ENCODE data around the gene ASTN2.

DNA sequence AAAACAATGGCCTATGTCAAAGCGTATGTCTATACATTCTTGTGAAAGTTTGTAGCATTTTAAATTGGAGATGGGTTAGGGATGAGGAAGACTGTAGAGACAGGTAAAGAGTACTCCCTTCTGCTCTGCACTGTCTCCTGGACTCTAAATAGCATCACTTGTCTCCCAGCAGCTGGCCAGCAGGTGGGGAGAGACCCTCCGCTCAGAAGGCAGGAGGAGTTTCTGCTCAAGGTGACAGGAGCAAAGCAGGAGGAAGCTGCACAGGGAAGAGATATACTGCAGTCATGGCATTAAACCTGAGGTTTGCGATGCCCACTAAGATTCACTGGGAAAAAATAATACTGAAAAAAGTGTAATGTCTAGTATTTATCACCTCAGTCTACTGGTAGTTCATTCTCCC lies 10.7 kb upstream of the ASTN2 start:
- TF ChIP-seq, protein P1, sequence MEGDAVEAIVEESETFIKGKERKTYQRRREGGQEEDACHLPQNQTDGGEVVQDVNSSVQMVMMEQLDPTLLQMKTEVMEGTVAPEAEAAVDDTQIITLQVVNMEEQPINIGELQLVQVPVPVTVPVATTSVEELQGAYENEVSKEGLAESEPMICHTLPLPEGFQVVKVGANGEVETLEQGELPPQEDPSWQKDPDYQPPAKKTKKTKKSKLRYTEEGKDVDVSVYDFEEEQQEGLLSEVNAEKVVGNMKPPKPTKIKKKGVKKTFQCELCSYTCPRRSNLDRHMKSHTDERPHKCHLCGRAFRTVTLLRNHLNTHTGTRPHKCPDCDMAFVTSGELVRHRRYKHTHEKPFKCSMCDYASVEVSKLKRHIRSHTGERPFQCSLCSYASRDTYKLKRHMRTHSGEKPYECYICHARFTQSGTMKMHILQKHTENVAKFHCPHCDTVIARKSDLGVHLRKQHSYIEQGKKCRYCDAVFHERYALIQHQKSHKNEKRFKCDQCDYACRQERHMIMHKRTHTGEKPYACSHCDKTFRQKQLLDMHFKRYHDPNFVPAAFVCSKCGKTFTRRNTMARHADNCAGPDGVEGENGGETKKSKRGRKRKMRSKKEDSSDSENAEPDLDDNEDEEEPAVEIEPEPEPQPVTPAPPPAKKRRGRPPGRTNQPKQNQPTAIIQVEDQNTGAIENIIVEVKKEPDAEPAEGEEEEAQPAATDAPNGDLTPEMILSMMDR (IDR thresholded peaks at IDR 0.05; ENCODE audit: insufficient read depth, low read depth, low read length), result no peak
- TF ChIP-seq EZH2 (IDR thresholded peaks at IDR 0.05; ENCODE audit: insufficient read depth, low read length), result no peak
